ENCODE data around the gene MROH2B.

MROH2B gene

GRCh38 chr5:41009232-41009631 lies 61.9 kb downstream of the MROH2B start:
- Histone ChIP-seq H3K9me3 (ENCODE audit: control insufficient read depth, insufficient read depth, low read length) (no peaks in the 10 kb centered on the region), H3K9ac (ENCODE audit: low read depth, low read length) (no peak overlapping the region), H3K27me3 (ENCODE audit: control insufficient read depth, insufficient read depth, low read length) (no peaks in the 10 kb centered on the region), H3K4me1 (ENCODE audit: control insufficient read depth, insufficient read depth, low read length) (no peaks in the 10 kb centered on the region), H3K36me3 (ENCODE audit: control insufficient read depth, insufficient read depth, low read length) (no peaks in the 10 kb centered on the region), H3K4me3 (ENCODE audit: low read depth, low read length) (no peak overlapping the region)

- no peaks in the 10 kb centered on the region for H3K9me3 ChIP-seq (ENCODE audit: control insufficient read depth, insufficient read depth, low read length)
- no peaks in the 10 kb centered on the region for H3K36me3 ChIP-seq (ENCODE audit: control insufficient read depth, insufficient read depth, low read length)
- no peak overlapping the region for H3K9ac ChIP-seq (ENCODE audit: low read depth, low read length)
- H3K27me3 ChIP-seq (ENCODE audit: control insufficient read depth, insufficient read depth, low read length), result no peaks in the 10 kb centered on the region
- H3K4me3 ChIP-seq (ENCODE audit: low read depth, low read length), result no peak overlapping the region
- H3K4me1 ChIP-seq (ENCODE audit: control insufficient read depth, insufficient read depth, low read length), result no peaks in the 10 kb centered on the region
These were observed 66.2 kb downstream of the MROH2B start for GRCh38 chr5:41004931-41005330.

- no peaks in the 10 kb centered on the region for H3K27me3 ChIP-seq (ENCODE audit: control insufficient read depth, insufficient read depth, low read length)
- no peak overlapping the region for H3K4me3 ChIP-seq (ENCODE audit: low read depth, low read length)
- no peak overlapping the region for H3K9ac ChIP-seq (ENCODE audit: low read depth, low read length)
- H3K36me3 ChIP-seq (ENCODE audit: control insufficient read depth, insufficient read depth, low read length), result no peaks in the 10 kb centered on the region
- H3K9me3 ChIP-seq (ENCODE audit: control insufficient read depth, insufficient read depth, low read length), result no peaks in the 10 kb centered on the region
- no peaks in the 10 kb centered on the region for H3K4me1 ChIP-seq (ENCODE audit: control insufficient read depth, insufficient read depth, low read length)
These were observed 67.3 kb downstream of the MROH2B start for GRCh38 chr5:41003670-41004376.

- Histone ChIP-seq H3K9me3 (ENCODE audit: control insufficient read depth, insufficient read depth, low read length) (no peaks in the 10 kb centered on the region), H3K4me3 (ENCODE audit: low read depth, low read length) (no peak overlapping the region), H3K36me3 (ENCODE audit: control insufficient read depth, insufficient read depth, low read length) (no peaks in the 10 kb centered on the region), H3K4me1 (ENCODE audit: control insufficient read depth, insufficient read depth, low read length) (no peaks in the 10 kb centered on the region), H3K27me3 (ENCODE audit: control insufficient read depth, insufficient read depth, low read length) (no peaks in the 10 kb centered on the region), H3K9ac (ENCODE audit: low read depth, low read length) (no peak overlapping the region)
These were observed 71.2 kb downstream of the MROH2B start for GRCh38 chr5:40999966-41000365.

GRCh38 chr5:40999142-40999541 lies 72.0 kb downstream of the MROH2B start:
- no peaks in the 10 kb centered on the region for H3K4me1 ChIP-seq (ENCODE audit: control insufficient read depth, insufficient read depth, low read length)
- no peak overlapping the region for H3K4me3 ChIP-seq (ENCODE audit: low read depth, low read length)
- no peaks in the 10 kb centered on the region for H3K36me3 ChIP-seq (ENCODE audit: control insufficient read depth, insufficient read depth, low read length)
- H3K9me3 ChIP-seq (ENCODE audit: control insufficient read depth, insufficient read depth, low read length), result no peaks in the 10 kb centered on the region
- H3K9ac ChIP-seq (ENCODE audit: low read depth, low read length), result no peak overlapping the region
- H3K27me3 ChIP-seq (ENCODE audit: control insufficient read depth, insufficient read depth, low read length), result no peaks in the 10 kb centered on the region

- Histone ChIP-seq H3K9ac (ENCODE audit: low read depth, low read length) (no peak overlapping the region), H3K27me3 (ENCODE audit: control insufficient read depth, insufficient read depth, low read length) (no peaks in the 10 kb centered on the region), H3K36me3 (ENCODE audit: control insufficient read depth, insufficient read depth, low read length) (no peaks in the 10 kb centered on the region)
These were observed 75.1 kb downstream of the MROH2B start for GRCh38 chr5:40995801-40996586.

GRCh38 chr5:40991981-40992559 lies 79.1 kb downstream of the MROH2B start:
- no peaks in the 10 kb centered on the region for H3K27me3 ChIP-seq (ENCODE audit: control insufficient read depth, insufficient read depth, low read length)
- no peaks in the 10 kb centered on the region for H3K4me1 ChIP-seq (ENCODE audit: control insufficient read depth, insufficient read depth, low read length)
- no peak overlapping the region for H3K4me3 ChIP-seq (ENCODE audit: low read depth, low read length)
- no peaks in the 10 kb centered on the region for H3K9me3 ChIP-seq (ENCODE audit: control insufficient read depth, insufficient read depth, low read length)
- H3K9ac ChIP-seq (ENCODE audit: low read depth, low read length), result no peak overlapping the region
- no peaks in the 10 kb centered on the region for H3K36me3 ChIP-seq (ENCODE audit: control insufficient read depth, insufficient read depth, low read length)

More at GRCh38 chr5:40995801-40996586, 75.1 kb downstream of the MROH2B start:
- no peak overlapping the region for H3K4me3 ChIP-seq (ENCODE audit: low read depth, low read length)
- no peaks in the 10 kb centered on the region for H3K4me1 ChIP-seq (ENCODE audit: control insufficient read depth, insufficient read depth, low read length)
- H3K9me3 ChIP-seq (ENCODE audit: control insufficient read depth, insufficient read depth, low read length), result no peaks in the 10 kb centered on the region

GRCh38 chr5:40991168-40991980 lies 79.8 kb downstream of the MROH2B start:
- H3K9me3 ChIP-seq (ENCODE audit: control insufficient read depth, insufficient read depth, low read length), result no peaks in the 10 kb centered on the region
- no peaks in the 10 kb centered on the region for H3K4me1 ChIP-seq (ENCODE audit: control insufficient read depth, insufficient read depth, low read length)
- no peak overlapping the region for H3K4me3 ChIP-seq (ENCODE audit: low read depth, low read length)
- no peak overlapping the region for H3K9ac ChIP-seq (ENCODE audit: low read depth, low read length)
- no peaks in the 10 kb centered on the region for H3K27me3 ChIP-seq (ENCODE audit: control insufficient read depth, insufficient read depth, low read length)
- no peaks in the 10 kb centered on the region for H3K36me3 ChIP-seq (ENCODE audit: control insufficient read depth, insufficient read depth, low read length)

GRCh38 chr5:40988746-40989510 lies 82.2 kb downstream of the MROH2B start:
- no peaks in the 10 kb centered on the region for H3K9me3 ChIP-seq (ENCODE audit: control insufficient read depth, insufficient read depth, low read length)
- H3K27me3 ChIP-seq (ENCODE audit: control insufficient read depth, insufficient read depth, low read length), result no peaks in the 10 kb centered on the region
- H3K9ac ChIP-seq (ENCODE audit: low read depth, low read length), result no peak overlapping the region
- no peak overlapping the region for H3K4me3 ChIP-seq (ENCODE audit: low read depth, low read length)
- no peaks in the 10 kb centered on the region for H3K36me3 ChIP-seq (ENCODE audit: control insufficient read depth, insufficient read depth, low read length)
- no peaks in the 10 kb centered on the region for H3K4me1 ChIP-seq (ENCODE audit: control insufficient read depth, insufficient read depth, low read length)

- Histone ChIP-seq H3K36me3 (ENCODE audit: control insufficient read depth, insufficient read depth, low read length) (no peaks in the 10 kb centered on the region), H3K9ac (ENCODE audit: low read depth, low read length) (no peak overlapping the region), H3K27me3 (ENCODE audit: control insufficient read depth, insufficient read depth, low read length) (no peaks in the 10 kb centered on the region), H3K4me3 (ENCODE audit: low read depth, low read length) (no peak overlapping the region), H3K4me1 (ENCODE audit: control insufficient read depth, insufficient read depth, low read length) (no peaks in the 10 kb centered on the region), H3K9me3 (ENCODE audit: control insufficient read depth, insufficient read depth, low read length) (no peaks in the 10 kb centered on the region)
These were observed 83.8 kb downstream of the MROH2B start for GRCh38 chr5:40987349-40987748.

GRCh38 chr5:40986666-40987065 lies 84.5 kb downstream of the MROH2B start:
- no peaks in the 10 kb centered on the region for H3K36me3 ChIP-seq (ENCODE audit: control insufficient read depth, insufficient read depth, low read length)
- no peaks in the 10 kb centered on the region for H3K9me3 ChIP-seq (ENCODE audit: control insufficient read depth, insufficient read depth, low read length)
- no peak overlapping the region for H3K9ac ChIP-seq (ENCODE audit: low read depth, low read length)
- no peaks in the 10 kb centered on the region for H3K27me3 ChIP-seq (ENCODE audit: control insufficient read depth, insufficient read depth, low read length)
- no peak overlapping the region for H3K4me3 ChIP-seq (ENCODE audit: low read depth, low read length)
- no peaks in the 10 kb centered on the region for H3K4me1 ChIP-seq (ENCODE audit: control insufficient read depth, insufficient read depth, low read length)
